ENCODE measurements around the gene NATD1.

Gene NATD1

DNA sequence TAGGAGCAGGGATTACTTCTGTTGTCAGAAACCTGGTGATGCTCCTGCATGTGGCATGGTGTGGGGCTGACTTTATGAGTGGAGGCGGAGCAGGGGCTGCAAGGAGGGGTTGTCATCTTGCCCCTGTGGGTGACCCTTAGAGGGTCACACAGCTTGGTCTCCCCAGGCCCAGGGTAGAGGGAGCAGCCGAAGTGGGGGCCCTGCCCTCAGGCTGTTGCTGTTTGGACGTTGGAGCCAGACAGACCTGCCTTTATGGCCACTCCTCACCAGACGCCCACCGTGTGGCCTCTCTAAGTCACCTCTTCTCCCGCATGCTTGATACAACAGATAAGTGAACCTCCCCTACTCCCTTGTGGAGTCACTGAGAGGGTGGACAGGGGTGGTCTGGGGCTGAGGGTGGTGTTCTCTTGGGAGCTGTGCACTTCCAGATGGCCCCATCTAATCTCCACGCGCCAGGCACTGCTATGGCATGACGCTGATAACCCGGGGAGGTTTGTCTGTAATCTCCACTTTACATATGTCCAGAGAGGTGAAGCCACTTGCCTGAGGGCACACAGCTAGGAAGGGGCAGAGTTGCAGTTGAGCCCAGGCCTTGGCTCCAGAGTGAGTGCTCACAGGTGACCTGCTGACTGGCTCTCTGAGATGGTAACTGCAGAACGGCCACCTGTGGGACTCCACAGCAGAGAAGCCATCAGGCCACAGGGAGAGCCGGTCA, 41.3 kb upstream of the NATD1 start:
- in situ Hi-C loops (cut with MboI; ENCODE audit: low sequenced_read_pairs, unreplicated experiment): loop anchor here (25.0 kb wide), 2 partner anchors 143 to 218 kb away; no protein-coding TSS in a partner anchor
- TF ChIP-seq, protein P1, sequence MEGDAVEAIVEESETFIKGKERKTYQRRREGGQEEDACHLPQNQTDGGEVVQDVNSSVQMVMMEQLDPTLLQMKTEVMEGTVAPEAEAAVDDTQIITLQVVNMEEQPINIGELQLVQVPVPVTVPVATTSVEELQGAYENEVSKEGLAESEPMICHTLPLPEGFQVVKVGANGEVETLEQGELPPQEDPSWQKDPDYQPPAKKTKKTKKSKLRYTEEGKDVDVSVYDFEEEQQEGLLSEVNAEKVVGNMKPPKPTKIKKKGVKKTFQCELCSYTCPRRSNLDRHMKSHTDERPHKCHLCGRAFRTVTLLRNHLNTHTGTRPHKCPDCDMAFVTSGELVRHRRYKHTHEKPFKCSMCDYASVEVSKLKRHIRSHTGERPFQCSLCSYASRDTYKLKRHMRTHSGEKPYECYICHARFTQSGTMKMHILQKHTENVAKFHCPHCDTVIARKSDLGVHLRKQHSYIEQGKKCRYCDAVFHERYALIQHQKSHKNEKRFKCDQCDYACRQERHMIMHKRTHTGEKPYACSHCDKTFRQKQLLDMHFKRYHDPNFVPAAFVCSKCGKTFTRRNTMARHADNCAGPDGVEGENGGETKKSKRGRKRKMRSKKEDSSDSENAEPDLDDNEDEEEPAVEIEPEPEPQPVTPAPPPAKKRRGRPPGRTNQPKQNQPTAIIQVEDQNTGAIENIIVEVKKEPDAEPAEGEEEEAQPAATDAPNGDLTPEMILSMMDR (IDR thresholded peaks at IDR 0.05; ENCODE audit: borderline replicate concordance, control extremely low read depth, extremely low read depth, insufficient read depth, missing control alignments): no peak
- DNase-seq (ENCODE audit: low spot score): peak; percentile 35

DNA sequence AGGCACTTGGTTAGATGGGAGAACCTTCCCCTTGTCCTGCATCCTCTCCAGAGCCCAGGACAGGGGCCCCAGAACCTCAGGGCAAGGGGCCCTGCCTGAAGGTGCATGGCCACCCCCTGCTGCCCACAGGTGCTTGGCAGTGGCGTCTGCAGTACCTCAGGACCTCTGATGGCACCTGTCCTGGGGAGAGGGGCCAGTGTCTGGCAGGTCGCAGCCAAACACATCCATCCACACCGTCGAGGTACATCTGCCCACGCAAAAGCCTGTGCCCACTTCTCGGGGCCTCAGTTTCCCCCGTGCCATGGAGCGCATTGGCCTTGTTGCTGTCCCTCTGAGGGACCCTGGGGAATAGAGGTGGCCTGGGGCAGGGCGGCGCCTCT, 40.6 kb upstream of the NATD1 start:
- in situ Hi-C loops (cut with MboI; ENCODE audit: low sequenced_read_pairs, unreplicated experiment): loop anchor here (25.0 kb wide), 2 partner anchors 143 to 218 kb away; no protein-coding TSS in a partner anchor
- TF ChIP-seq, protein P1 (IDR thresholded peaks at IDR 0.05; ENCODE audit: borderline replicate concordance, control extremely low read depth, extremely low read depth, insufficient read depth, missing control alignments): no peak

DNA sequence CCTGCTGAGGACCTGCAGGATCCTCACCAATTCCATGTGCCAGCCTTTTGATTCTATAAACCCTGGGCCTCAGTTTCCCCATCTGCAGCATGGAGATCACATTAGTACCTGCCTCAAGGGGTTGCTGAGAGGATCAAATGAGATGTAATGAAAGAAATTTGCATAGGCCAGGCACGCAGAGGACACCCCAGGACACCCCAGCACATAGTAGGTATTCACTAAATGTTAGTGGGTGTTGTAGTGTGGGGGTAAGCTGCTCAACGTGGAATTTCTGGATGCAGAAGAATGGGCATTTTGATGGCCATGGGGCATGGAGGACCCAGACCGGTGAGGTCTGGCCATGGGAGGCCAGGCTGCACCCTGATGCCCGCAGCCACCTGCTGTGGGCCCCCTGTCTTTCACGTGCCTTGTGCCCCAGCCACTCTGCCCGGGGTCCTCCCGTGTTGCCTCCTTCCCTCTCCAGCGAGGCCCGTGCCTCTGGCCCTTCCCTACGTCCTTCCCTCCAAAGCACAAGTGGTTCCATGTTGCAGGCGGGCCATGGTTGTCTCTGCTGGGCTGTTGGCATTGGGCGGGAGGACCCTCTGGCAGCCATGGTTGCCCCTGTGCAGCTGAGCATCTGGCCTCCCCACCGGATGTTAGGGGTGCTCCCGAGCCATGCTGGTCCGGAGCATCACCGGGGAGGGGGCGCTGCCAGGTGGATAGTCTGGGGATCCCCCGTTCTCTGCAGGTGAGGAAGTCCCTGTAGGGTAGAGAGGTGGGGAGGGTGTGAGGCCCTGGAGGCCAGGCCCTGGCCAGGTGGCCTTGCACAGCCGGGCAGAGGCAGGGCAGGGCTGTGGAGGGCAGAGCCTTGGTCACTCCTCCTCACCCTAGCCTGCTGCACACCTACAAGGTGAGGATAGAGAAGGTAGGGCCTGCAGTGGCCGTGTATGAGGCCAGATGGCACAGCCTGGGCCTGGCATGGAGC, 39.9 kb upstream of the NATD1 start:
- in situ Hi-C loops (cut with MboI; ENCODE audit: low sequenced_read_pairs, unreplicated experiment): loop anchor here (25.0 kb wide), 2 partner anchors 144 to 219 kb away; no protein-coding TSS in a partner anchor
- TF ChIP-seq, protein P1 (IDR thresholded peaks at IDR 0.05; ENCODE audit: borderline replicate concordance, control extremely low read depth, extremely low read depth, insufficient read depth, missing control alignments): no peak
- no peak for DNase-seq (ENCODE audit: low spot score)

More for the DNA sequence above, 40.6 kb upstream of the NATD1 start:
- DNase-seq (ENCODE audit: low spot score): no peak

DNA sequence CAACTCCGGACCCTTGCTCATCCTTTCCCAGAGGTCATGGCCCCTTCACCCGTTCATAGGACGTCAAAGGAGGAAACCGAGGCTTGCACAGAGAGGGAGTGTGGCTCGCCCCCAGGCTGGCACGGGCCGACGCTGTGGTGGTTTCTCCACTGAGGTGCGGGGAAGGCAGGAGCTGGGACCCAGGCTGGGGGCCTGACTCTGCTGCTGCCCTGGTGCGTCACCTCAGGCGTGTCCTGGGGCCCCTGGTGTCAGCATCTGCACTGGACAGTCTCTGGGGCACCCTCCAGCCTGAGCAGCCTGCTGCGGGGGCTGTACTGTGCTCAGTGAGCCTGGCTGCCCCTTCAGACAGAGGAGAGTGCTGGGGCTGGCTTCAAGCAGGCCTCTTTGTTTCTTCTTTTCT, 38.7 kb upstream of the NATD1 start:
- TF ChIP-seq, protein P1 (IDR thresholded peaks at IDR 0.05; ENCODE audit: borderline replicate concordance, control extremely low read depth, extremely low read depth, insufficient read depth, missing control alignments): no peak
- in situ Hi-C loops (cut with MboI; ENCODE audit: low sequenced_read_pairs, unreplicated experiment): loop anchor here (25.0 kb wide), 2 partner anchors 145 to 220 kb away; no protein-coding TSS in a partner anchor

DNA sequence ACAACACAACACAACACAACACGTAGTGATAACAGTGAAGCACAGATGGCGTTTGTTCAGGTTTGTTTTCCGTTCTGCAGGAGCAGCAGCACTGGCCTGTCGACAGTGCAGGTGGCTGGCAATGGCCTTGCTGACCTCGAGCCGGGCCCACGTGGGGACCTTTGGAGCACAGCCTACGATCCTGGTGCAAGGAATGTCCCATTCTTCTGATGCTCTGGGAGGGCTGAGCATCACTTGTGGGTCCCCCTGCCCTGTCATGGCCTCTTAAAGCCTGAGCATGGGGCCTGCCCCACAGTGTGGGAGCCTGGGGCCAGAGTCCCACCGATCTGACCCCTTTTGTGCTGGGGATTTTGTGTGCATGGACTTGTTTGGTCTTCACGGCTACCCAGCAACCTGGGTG, 38.1 kb upstream of the NATD1 start:
- DNase-seq (ENCODE audit: low spot score): no peak
- in situ Hi-C loops (cut with MboI; ENCODE audit: low sequenced_read_pairs, unreplicated experiment): loop anchor here (25.0 kb wide), 2 partner anchors 146 to 221 kb away; no protein-coding TSS in a partner anchor
- TF ChIP-seq, protein P1 (IDR thresholded peaks at IDR 0.05; ENCODE audit: borderline replicate concordance, control extremely low read depth, extremely low read depth, insufficient read depth, missing control alignments): no peak

More for the DNA sequence above, 38.7 kb upstream of the NATD1 start:
- DNase-seq (ENCODE audit: low spot score): no peak

DNA sequence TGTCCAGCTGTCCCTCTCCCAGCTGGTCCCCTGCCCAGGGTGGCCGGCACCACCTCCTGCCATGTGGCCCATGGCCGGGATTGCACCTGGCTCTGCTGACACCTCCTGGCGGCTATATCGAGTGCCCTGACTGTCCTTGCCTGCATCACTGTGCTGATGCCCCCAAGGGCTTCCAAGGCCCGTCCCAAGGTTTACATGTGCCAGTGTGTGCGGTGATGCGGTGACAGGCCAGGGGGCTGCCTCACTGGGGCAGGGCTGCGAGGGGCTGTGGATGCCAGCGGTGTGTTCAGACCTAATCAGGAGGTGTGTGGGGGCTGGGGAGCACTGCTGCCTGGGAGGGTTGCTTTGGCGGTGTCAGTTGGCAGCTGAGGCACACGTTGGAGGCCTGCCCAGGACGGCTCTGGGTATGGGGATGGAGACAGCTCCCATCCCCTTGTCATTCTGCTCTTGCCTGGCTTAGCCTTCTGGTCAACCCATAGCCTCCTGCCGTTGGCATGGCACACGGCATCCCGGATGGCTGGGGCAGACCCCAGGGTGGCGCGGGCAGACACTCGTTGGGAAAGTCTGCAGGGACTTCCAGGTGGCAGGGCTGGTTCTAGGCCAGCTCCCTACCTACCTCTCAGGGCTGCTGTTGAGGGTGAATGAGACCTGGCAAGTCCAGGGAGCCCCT, 36.8 kb upstream of the NATD1 start:
- no peak for DNase-seq (ENCODE audit: low spot score)
- TF ChIP-seq, protein P1 (IDR thresholded peaks at IDR 0.05; ENCODE audit: borderline replicate concordance, control extremely low read depth, extremely low read depth, insufficient read depth, missing control alignments): no peak
- in situ Hi-C loops (cut with MboI; ENCODE audit: low sequenced_read_pairs, unreplicated experiment): loop anchor here (25.0 kb wide), 2 partner anchors 147 to 222 kb away; no protein-coding TSS in a partner anchor

All from GM13976 (cell line).